GM18511 (cell line): ENCODE measurements around the gene KNDC1.

Experiments used
- ATAC-seq: cut with Tn5 transposase; IDR thresholded peaks from one replicate; pipeline ENCODE4 v1.9.1; 2021; ENCODE audit warnings: mild to moderate bottlenecking, moderate library complexity; ENCODE audit not compliant: unreplicated experiment

KNDC1 gene

DNA sequence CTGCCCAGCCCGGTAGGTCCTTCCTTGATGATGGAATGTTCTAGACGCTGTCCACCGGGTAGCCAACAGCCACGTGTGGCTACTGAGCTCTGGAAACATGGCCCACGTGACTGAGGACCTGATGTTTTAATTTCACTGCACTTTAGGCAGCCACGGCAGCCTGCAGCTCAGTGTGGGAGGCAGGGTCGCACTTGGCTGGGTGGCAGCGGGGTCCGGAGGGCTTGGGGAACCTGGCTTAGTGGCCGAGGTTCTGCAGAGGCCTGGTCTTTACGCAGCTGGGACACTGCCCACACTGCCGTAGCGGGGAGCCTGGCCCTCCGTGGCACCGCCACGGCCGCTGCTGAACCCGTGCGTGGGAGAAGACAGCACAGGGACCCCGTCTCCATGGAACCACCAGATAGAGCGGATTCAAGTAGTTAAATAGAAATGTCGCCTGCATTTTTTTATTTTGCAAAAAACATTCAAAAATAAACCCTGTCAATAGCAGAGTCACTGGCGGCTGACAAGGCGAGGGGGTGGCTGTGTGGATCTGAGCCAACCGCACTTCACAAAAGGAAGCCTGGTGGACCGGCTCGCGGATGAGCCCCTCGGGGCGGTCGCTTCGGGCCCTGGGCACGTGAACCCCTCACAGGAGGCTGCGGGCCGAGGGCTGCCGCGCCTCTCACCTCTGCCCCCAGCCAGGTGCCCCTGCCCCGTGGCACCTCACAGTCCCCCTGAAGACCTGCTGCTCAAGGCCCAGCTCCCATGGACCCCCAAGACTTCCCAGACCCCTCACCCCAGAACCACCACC lies 44.4 kb downstream of the KNDC1 start:
- no peak for ATAC-seq

DNA sequence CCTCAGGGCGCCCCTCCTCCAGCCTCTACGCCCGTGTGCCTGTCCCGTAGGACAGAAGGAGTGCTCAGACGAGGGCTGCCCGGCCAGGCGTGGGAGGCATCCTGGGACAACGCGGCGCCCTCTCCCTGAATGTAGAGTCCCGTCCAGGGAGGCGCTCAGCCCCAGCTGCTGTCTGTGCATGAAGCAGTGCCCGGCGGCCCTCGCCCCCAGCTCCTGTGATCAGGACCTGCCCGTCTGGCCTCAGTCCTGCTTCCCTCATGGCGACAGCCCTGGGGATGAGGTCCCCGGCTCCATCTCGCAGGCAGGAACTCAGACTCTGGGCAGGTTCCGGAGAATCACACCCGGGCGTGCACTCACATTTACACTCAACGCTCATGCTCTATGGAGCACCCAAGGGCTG lies 45.1 kb downstream of the KNDC1 start:
- no peak for ATAC-seq

DNA sequence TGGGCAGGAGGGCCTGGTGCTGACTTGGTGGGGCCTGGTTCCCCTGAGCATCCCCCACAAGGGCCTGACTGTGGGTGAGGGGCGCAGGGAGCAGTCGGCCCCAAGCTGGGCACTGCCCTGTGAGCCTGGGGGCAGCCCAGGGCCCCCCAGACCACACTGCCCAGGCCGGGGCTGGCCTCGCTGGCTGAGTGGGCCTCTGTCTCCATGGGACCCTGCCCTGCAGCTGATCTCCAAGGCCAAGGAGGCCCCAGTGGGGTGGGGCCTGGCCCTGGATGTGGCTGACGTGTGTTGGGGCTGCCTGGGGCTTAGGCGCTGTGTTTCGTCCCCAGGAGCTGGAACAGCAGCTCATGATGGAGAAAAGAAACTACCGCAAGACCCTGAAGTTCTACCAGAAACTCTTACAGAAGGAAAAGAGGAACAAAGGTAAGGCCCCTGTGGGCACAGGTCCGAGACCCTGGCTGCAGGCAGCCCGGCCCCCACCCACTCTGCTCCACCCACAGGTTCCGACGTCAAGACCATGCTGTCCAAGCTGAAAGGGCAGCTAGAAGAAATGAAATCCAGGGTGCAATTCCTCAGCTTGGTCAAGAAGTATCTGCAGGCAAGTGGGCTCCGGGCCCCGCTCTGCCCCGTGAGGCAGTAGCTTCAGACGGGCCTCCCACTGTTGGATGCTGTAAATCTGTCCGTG lies 46.5 kb downstream of the KNDC1 start:
- ATAC-seq: no peak

DNA sequence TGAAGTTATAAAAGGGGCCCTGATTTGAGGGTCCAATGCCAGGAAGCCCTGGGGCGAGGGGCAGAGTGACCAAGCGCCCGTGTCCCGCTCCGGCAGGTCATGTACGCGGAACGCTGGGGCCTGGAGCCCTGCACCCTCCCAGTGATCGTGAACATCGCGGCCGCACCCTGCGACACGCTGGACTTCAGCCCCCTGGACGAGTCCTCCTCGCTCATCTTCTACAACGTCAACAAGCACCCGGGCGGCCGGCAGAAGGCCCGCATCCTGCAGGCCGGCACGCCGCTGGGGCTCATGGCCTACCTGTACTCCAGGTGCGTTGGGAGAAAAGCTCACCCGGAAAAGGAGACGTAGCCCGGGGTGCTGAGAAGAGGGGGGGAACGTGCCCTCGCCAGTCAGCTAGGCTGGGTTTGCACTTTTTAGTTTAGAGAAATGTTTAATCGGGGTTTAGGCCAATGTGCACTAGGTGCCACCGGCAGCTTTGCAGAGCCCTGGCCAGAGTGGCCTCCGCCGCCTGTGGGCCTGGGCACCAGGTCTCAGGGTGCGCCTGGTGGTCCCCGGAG lies 47.1 kb downstream of the KNDC1 start:
- ATAC-seq: no peak

GRCh38 chr10:133207627-133208026 lies 47.6 kb downstream of the KNDC1 start:
- no peak for ATAC-seq

DNA sequence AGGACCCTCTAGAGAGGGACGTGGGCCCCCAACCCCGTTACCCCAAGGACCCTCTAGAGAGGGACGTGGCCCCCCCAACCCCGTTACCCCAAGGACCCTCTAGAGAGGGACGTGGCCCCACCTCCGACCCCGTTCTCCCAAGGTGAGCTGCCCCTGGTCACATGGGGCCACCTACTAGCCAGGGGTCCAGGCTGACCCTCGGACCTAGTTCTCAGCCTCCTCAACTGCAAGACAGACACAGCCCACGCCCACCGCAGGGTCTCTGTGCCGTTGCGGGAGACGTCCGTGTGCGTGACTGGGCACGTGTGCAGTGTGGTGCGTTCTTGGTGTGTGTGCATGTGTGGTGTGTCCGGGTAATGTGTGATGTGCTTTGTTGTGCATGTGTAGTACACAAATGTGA lies 48.4 kb downstream of the KNDC1 start:
- ATAC-seq: no peak

DNA sequence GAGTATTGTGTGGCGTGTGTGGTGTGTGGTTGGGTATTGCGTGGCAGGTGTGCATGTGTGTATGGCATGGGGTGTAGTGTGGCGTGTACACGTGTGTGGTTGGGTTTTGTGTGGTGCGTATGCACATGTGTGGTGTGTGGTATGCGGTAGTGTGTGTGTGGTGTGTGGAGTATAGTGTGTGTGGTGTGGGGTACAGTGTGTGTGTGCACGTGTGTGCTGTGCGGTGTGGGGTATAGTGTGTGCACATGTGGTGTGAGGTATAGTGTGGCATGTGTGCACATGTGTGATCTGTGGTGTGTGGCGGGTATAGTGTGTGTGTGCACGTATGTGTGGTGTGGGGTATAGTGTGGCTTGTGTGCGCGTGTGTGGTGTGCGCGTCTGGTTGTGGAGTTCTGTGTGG lies 49.1 kb downstream of the KNDC1 start:
- no peak for ATAC-seq

GRCh38 chr10:133209641-133210040 lies 49.6 kb downstream of the KNDC1 start:
- no peak for ATAC-seq

DNA sequence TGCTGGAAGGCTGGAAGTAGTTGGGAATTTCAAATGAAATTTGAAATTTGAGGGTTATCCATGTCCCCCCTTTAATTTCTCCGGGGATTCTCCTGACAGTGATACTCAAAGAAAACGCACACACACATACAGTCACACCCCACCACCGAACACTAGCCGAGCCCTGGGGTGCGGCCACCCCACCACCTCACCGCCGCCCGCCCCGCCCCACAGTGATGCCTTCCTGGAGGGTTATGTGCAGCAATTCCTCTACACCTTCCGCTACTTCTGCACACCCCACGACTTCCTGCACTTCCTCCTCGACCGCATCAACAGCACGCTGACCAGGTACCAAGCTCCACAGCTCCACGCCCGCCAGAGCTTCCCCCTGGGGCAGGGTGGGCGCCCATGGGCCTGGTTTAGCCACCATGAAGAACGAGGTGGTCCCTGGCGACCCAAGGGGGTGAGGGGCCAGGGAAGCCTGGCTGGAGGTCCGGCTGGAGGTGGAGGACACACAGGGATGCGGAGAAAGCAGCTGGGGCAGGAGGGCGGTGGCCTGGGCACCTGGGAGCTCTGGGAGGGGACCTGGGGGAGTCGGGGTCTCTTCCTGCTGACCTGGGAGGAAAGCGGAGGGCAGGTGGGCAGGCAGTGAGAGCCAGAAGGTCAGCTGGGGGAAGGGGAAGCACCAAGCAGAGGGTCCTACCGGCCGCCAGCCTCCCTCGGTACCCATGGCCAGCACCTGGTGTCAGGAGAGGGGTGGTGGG lies 50.5 kb downstream of the KNDC1 start:
- no peak for ATAC-seq

GRCh38 chr10:133211141-133211830 lies 51.3 kb downstream of the KNDC1 start:
- no peak for ATAC-seq

GRCh38 chr10:133211959-133212852 lies 52.2 kb downstream of the KNDC1 start:
- no peak for ATAC-seq

- ATAC-seq: no peak
Observed at GRCh38 chr10:133212853-133213494, 53.0 kb downstream of the KNDC1 start.

- ATAC-seq: no peak
Observed at GRCh38 chr10:133213641-133214467, 53.8 kb downstream of the KNDC1 start.

DNA sequence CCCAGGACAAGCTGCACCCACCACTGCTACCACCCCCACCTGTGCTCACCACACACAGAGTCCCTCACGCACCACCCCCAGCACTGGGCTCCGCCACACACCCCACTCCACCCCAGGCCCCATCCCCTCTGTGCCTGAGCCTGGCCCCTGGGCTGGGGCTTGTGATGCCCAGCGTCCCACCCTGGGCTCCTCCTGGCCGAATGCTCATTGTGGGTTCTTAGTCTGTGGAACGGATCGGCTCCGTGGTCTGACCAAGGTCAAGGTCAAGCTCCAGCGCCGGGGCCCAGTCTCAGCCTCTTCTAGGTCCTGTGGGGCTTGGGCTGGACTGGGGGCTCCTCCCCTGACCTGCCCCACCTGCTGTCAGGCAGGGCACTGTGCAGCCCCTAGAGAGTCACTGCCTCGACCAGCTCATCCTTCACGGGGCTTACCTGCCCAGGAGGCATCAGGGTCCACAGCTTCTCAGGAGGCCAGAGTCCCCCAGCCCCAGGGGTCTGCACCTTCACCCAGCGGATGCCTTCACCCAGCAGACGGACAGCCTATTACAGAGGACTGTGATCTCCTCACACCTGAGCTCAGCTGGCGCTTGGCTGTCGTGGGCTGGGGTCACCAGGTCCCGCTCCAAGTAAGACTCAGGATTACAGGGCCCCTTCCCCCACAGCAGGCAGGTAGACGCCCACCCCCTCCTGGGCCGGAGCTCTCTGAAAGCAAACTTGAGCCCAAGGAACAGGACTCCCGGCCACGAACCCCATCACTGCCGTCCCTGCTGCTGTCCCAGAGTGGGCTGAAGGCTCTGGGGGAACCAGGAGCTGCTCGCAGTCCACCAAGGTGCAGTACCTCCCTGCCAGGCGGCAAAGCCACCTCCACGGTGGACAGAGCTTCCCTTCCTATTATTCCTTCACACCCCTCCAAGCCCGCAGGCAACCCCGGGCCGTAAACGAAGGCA lies 54.7 kb downstream of the KNDC1 start:
- no peak for ATAC-seq

DNA sequence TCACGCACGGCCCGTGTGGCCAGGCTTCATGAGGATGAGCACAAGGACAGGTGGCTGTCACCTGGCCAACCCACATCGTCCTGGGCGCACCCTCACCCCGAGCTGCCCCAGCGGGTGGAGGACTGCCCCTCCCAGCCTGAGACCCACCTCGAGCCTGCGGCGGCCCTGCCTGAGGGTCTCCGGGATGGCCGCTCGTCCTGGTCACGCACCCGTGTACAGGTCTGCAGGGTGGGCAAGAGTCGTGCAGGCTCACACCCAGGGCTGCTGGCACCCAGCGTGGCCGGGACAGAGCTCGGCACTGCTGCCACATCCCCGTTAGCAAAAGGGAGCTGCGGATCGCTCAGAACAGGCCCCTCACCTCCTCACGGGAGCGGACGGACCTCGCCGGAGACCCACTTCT lies 55.6 kb downstream of the KNDC1 start:
- ATAC-seq: no peak

GRCh38 chr10:133216776-133217175 lies 56.8 kb downstream of the KNDC1 start:
- no peak for ATAC-seq

GRCh38 chr10:133217800-133218589 lies 58.0 kb downstream of the KNDC1 start:
- ATAC-seq: no peak
